Thyroid gland (tissue), 4 donors: Measurements from ENCODE around the gene IL4. TPM values are rescaled to one million over a fixed set of nuclear protein-coding genes. Genes with fewer than 3 reads are reported as not detected.

Experiments
- DNase-seq, 2 donors: peaks; one replicate each; pipeline ENCODE4 v3.0.0-alpha.2; 2019
- H3K27ac ChIP-seq, 3 donors: fragments of 200-600 bp; sonication (generic); 1 replicate in 2 of 3; 2 replicates in 1 of 3; pipeline ENCODE4 v1.5.1; 2016 to 2019; ENCODE audit warnings: mild to moderate bottlenecking in 1 of 3, moderate library complexity in 1 of 3
- H3K27me3 ChIP-seq: fragments of 200-600 bp; sonication (generic); one replicate; pipeline ENCODE4 v1.5.1; 2019
- H3K36me3 ChIP-seq, 2 donors: fragments of 200-600 bp; sonication (generic); one replicate each; pipeline ENCODE4 v1.5.1; 2016 to 2019
- H3K4me1 ChIP-seq, 2 donors: fragments of 200-600 bp; sonication (generic); one replicate each; pipeline ENCODE4 v1.5.1; 2017 to 2019
- H3K4me3 ChIP-seq, 3 donors: fragments of 200-600 bp; sonication (generic); replicated peaks in 1 of 3; 1 replicate in 2 of 3; 2 replicates in 1 of 3; pipeline ENCODE4 v1.5.1; 2016; ENCODE audit warnings: mild to moderate bottlenecking in 1 of 3
- H3K9me3 ChIP-seq: fragments of 200-600 bp; sonication (generic); one replicate; pipeline ENCODE4 v1.5.1; 2017
- POLR2A ChIP-seq, 2 donors: fragments of 450-650 bp; IDR thresholded peaks; one replicate each; pipeline ENCODE4 v1.6.1; 2017; ENCODE audit warnings: antibody characterized with exemption in 2 of 2, mild to moderate bottlenecking in 2 of 2, moderate library complexity in 1 of 2
- WGBS, 2 donors: methylation state at CpG; one replicate each; pipeline ENCODE4 v1.1.5; 2017; 5-methylcytosine and 5-hydroxymethylcytosine counted together
- intact Hi-C: fragments of 100-400 bp; cut with DNase I; formaldehyde crosslinking; loops from one replicate; pipeline ENCODE4 v1.15.1; 2023
- total RNA-seq, 4 donors: library from RNA; depleted of rRNA; stranded (reverse); fragments of >200 nt; gene quantifications; one replicate each; pipeline ENCODE4 v1.2.3, GENCODE V29; 2016
- TF ChIP-seq, protein P1 (sequence below), 6 experiments: fragments of 200-600 bp in 3 of 6; fragments of 450-650 bp in 3 of 6; sonication (generic) in 3 of 6; IDR thresholded peaks; one replicate each; pipeline ENCODE4 v1.5.1; 2016 to 2019; ENCODE audit warnings: antibody characterized with exemption in 6 of 6, mild to moderate bottlenecking in 2 of 6, inconsistent platforms in 1 of 6, moderate library complexity in 1 of 6

The IL4 gene
- total RNA-seq, 4 donors from 2014 or later = not detected

- intact Hi-C loops = no loop called here
- no peaks in the 10 kb centered on the region for H3K9me3 ChIP-seq
- TF ChIP-seq, protein P1, sequence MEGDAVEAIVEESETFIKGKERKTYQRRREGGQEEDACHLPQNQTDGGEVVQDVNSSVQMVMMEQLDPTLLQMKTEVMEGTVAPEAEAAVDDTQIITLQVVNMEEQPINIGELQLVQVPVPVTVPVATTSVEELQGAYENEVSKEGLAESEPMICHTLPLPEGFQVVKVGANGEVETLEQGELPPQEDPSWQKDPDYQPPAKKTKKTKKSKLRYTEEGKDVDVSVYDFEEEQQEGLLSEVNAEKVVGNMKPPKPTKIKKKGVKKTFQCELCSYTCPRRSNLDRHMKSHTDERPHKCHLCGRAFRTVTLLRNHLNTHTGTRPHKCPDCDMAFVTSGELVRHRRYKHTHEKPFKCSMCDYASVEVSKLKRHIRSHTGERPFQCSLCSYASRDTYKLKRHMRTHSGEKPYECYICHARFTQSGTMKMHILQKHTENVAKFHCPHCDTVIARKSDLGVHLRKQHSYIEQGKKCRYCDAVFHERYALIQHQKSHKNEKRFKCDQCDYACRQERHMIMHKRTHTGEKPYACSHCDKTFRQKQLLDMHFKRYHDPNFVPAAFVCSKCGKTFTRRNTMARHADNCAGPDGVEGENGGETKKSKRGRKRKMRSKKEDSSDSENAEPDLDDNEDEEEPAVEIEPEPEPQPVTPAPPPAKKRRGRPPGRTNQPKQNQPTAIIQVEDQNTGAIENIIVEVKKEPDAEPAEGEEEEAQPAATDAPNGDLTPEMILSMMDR (IDR thresholded peaks at IDR 0.05) = no peak
- TF ChIP-seq POLR2A (IDR thresholded peaks at IDR 0.05) = no peak
- H3K27me3 ChIP-seq = no peaks in the 10 kb centered on the region
- peaks cover 4 to 11% of the 10 kb centered on the region in 2 donors for H3K36me3 ChIP-seq
- DNase-seq = no peak
- no peaks in the 10 kb centered on the region for H3K4me1 ChIP-seq
- WGBS, 2 donors = 94 to 98% methylated on average over 4 of the region's 4 CpGs
- no peak overlapping the region for H3K27ac ChIP-seq
- H3K4me3 ChIP-seq = no peak overlapping the region
Measured at GRCh38 chr5:132695956-132696355, 22.2 kb downstream of the IL4 start.

- intact Hi-C loops = no loop called here
- TF ChIP-seq, protein P1 (IDR thresholded peaks at IDR 0.05) = no peak
- TF ChIP-seq POLR2A (IDR thresholded peaks at IDR 0.05) = no peak
- Histone ChIP-seq H3K4me3 (no peak overlapping the region), H3K27ac (no peak overlapping the region), H3K36me3 (peaks cover 0 to 12% of the 10 kb centered on the region in 2 donors), H3K9me3 (no peaks in the 10 kb centered on the region), H3K27me3 (no peaks in the 10 kb centered on the region), H3K4me1 (no peaks in the 10 kb centered on the region)
- 94 to 97% methylated on average over 1 of the region's 1 CpG for WGBS, 2 donors
- DNase-seq = no peak
Measured at GRCh38 chr5:132704875-132705274, 31.1 kb downstream of the IL4 start.

GRCh38 chr5:132708645-132709044, 34.9 kb downstream of the IL4 start:
- H3K4me3 ChIP-seq = no peak overlapping the region
- no peaks in the 10 kb centered on the region for H3K4me1 ChIP-seq
- intact Hi-C loops = no loop called here
- no peak for TF ChIP-seq POLR2A (IDR thresholded peaks at IDR 0.05)
- TF ChIP-seq, protein P1 (IDR thresholded peaks at IDR 0.05) = no peak
- no peak for DNase-seq
- H3K9me3 ChIP-seq = no peaks in the 10 kb centered on the region
- H3K27ac ChIP-seq = no peak overlapping the region
- H3K27me3 ChIP-seq = no peaks in the 10 kb centered on the region
- H3K36me3 ChIP-seq = no peaks in the 10 kb centered on the region

GRCh38 chr5:132714456-132715307, 40.9 kb downstream of the IL4 start:
- no peak for TF ChIP-seq POLR2A (IDR thresholded peaks at IDR 0.05)
- TF ChIP-seq, protein P1 (IDR thresholded peaks at IDR 0.05) = peak in 4 of 6 experiments; percentile 40 to 49 (median 42)
- WGBS, 2 donors = 74 to 77% methylated on average over 11 of the region's 11 CpGs
- intact Hi-C loops = no loop called here
- H3K27me3 ChIP-seq = no peaks in the 10 kb centered on the region
- H3K4me3 ChIP-seq = no peak overlapping the region
- H3K27ac ChIP-seq = no peak overlapping the region
- no peak for DNase-seq
- no peaks in the 10 kb centered on the region for H3K36me3 ChIP-seq
- no peaks in the 10 kb centered on the region for H3K9me3 ChIP-seq
- no peaks in the 10 kb centered on the region for H3K4me1 ChIP-seq

DNA sequence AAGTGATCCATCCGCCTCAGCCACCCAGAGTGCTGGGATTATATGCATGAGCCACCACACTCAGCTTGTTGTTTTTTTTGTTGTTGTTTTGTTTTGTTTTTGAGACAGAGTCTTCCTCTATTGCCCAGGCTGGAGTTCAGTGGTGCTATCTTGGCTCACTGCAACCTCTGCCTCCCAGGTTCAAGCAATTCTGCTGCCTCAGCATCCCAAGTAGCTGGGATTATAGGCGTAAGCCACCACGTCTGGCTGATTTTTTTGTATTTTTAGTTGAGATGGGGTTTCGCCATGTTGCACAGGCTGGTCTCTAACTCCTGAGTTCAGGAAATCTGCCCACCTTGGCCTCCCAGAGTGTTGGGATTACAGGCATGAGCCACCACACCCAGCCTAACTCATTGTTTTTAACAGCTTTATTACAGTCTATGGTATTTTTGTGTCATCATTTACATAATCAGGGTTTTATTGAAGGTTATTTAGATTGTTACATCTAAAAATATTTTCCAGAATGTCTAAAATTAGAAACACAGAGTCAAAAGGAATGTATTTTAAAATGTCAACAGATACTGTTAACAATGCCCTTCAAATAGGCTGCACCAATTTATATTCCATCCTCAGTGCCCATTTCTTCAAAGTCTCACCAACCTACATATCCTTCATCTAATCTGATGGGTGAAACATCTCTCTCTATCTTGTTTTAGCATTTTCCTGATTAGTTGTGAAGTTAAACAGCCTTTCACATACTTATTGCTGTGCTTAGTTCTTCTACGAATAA, 44.9 kb downstream of the IL4 start:
- no peaks in the 10 kb centered on the region for H3K27me3 ChIP-seq
- no peak overlapping the region for H3K27ac ChIP-seq
- H3K36me3 ChIP-seq = no peaks in the 10 kb centered on the region
- no peak overlapping the region for H3K4me3 ChIP-seq
- TF ChIP-seq, protein P1 (IDR thresholded peaks at IDR 0.05) = no peak
- no peak for TF ChIP-seq POLR2A (IDR thresholded peaks at IDR 0.05)
- WGBS, 2 donors = 94 to 96% methylated on average over 5 of the region's 5 CpGs
- intact Hi-C loops = no loop called here
- no peaks in the 10 kb centered on the region for H3K4me1 ChIP-seq
- DNase-seq = no peak
- no peaks in the 10 kb centered on the region for H3K9me3 ChIP-seq
